Superior temporal gyrus (tissue), 1 donor: ENCODE results near the gene GUK1.
"Not testable (repeated sequence)": the region's sequence is repeated elsewhere in the genome, so short reads cannot be mapped to it uniquely, and the experiment has no call there.

Experiments used
- DNase-seq: peaks from one replicate; pipeline ENCODE4 v3.0.0-alpha.2; 2016; ENCODE audit errors: extremely low spot score

Gene GUK1

GRCh38 chr1:228176461-228177182 is 36.5 kb downstream of the GUK1 start:
- no peak for DNase-seq

DNA sequence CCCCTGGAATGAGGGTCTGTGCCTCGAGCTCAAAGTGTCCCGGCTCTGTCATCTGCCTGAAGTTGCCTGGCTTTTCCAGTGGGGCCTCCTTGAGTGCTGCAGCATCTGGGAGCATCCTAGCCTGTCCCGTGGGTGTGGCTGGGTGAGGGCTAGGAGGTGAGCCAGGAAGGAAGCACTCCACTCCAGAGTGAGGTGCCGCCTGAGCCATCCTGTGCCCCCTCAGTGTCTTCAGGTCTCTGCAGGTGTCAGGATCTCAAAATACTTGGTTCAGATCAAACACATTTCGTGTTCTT is 37.0 kb downstream of the GUK1 start:
- DNase-seq, result no peak

- DNase-seq, result no peak
Measured at GRCh38 chr1:228177721-228178710, 37.9 kb downstream of the GUK1 start.

DNA sequence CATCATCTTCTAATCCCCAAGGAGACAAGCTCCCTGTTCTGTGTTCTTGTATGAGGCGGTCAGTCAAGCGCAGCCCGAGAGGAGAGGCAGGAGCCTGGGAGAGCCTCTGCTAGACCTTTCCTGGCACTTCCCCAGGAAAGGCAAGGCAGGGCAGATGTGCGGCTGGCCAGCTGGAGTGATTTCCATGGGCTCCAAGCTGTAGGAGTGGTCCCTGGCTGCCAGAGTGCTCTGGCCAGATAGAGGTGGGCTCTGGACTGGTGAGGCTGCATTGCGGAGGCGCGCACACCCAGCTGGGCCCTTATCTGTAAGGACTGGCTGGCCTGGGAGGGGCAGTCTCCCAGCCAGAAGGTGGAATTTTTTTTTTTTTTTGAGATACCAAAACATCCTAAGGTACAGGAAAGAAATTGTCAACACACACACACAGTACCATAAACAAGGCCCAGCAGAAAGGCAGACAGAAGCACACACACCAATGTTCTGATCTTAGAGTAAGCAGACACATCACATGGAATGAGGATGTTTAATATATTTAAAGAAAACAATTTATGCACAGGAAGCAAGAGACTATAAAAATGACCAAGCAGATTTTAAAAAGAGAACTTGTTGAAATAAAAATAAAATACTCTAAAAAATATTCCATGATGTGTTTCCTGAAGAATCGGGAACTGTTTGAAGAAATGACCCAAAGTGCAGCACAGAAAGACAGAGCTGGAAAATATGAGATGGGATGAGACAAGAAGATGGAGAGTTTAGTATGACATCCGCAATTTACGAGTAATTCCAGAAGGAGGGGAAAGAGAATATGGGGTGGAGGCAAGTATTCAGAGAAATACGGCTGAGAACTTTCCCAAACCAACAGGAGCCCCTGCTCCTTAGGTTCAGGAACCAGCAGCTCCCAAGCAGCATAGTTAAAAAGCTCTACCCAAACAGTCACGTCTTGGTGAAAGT is 38.9 kb downstream of the GUK1 start:
- no peak for DNase-seq

DNA sequence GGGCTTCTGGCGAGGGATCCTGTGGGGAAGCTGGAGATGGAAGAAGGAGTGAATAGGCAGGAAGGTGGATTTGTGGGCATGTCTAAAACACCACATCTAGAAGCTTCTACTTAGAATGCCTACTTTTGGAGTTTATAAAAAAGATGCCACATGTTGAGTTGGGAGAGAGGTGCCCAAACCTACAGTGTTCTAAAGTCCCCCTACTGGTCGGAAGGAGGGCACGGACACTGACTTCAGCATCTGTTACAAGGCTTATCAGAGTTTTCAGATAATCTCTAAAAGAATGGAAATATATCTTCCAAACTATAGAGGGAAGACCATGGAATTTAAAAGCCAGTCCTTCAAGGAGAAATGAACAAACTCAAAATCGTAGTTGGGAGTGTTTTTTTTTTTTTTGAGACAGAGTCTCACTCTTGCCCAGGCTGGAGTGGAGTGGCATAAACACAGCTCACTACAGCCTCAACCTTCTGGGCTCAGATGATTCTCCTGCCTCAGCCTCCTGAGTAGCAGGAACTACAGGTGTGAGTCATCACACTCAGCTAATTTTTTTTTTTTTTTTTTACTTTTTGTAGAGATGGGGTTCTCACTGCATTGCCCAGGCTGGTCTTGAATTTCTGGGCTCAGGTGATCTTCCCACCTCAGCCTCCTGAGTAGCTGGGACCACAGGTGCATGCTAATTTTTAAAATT is 40.3 kb downstream of the GUK1 start:
- DNase-seq, result no peak

GRCh38 chr1:228180959-228181644 is 41.0 kb downstream of the GUK1 start:
- DNase-seq, result no peak

DNA sequence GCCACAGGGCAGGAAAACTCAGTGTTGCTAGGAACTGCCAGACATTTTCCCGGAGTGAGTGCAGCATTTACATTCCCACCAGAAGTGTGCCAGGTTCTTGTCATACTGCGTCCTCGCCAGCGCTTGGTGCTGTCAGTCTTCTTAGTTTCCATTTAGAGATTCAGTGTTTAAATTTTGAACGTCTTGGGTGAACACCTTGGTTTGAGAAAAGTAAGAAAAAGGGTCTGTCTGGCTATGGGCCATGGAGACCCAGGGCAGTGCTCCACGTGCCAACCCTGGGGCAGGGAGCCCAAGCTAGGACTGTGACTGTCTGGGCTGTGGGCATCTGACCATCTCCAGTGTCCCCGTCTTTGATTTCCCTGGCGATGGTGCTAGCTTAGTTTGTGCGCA is 41.6 kb downstream of the GUK1 start:
- DNase-seq, result no peak

DNA sequence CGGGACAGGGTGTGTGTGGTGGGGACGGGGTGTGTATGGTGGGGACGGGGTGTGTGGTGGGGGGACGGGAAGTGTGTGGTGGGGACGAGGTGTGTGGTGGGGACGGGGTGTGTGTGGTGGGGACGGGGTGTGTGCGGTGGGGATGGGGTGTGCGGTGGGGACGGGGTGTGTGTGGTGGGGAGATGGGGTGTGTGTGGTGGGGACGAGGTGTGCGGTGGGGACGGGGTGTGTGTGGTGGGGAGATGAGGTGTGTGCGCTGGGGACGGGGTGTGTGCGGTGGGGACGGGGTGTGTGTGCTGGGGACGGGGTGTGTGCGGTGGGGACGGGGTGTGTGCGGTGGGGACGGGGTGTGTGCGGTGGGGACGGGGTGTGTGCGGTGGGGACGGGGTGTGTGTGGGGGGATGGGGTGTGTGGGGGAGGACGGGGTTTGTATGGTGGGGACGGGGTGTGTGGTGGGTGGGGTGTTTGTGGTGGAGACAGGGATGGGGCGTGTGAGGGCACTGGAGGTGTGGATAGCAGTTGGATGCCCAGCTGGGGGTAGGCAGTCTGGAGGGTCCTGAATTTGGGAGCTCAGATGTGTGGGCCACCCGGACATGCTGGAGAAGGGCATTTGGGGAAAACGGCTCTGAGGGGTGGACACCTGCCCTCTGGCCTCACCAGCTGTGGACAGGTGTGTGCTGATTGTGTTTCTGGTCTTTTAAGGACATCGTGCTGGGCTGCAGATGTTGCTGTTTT is 42.4 kb downstream of the GUK1 start:
- no peak for DNase-seq

DNA sequence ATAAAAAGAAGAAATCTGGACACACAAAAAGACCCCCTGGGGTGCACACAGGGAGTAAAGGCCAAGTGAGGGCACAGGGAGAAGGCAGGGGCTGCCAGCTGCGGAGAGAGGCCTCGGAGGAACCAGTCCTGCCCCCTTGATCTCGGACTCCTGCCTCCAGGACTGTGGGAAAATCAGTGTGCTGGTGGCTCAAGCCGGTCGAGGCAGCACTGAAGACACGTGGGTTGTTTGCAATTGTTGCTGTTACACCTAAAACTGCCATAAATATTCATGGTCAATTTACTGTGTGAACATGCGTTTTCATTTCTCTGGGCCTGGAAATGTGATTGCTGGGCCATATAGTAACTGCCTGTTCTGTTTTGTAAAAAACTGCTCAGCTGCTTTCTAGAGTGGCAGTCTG is 44.1 kb downstream of the GUK1 start:
- no peak for DNase-seq

DNA sequence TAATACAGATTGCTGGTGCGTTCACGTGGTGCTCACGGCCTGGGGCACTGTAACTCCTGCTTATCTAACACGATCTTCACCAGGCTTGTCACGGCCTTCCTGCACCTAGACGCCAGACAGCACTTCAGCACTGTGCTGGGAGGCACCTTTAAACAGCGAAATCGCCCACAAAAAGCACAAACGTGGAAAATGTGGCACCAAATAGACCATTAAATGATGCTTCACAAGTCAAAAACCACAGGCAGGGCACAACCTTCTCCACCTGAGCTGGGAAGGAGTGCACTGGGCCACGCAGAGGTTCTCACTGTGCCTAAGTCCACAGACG is 45.5 kb downstream of the GUK1 start:
- no peak for DNase-seq

GRCh38 chr1:228188249-228188648 is 48.2 kb downstream of the GUK1 start:
- not testable (repeated sequence) for DNase-seq

- DNase-seq, result no peak
Measured at GRCh38 chr1:228190182-228190581, 50.1 kb downstream of the GUK1 start.

- no peak for DNase-seq
Measured at GRCh38 chr1:228190778-228191177, 50.7 kb downstream of the GUK1 start.

DNA sequence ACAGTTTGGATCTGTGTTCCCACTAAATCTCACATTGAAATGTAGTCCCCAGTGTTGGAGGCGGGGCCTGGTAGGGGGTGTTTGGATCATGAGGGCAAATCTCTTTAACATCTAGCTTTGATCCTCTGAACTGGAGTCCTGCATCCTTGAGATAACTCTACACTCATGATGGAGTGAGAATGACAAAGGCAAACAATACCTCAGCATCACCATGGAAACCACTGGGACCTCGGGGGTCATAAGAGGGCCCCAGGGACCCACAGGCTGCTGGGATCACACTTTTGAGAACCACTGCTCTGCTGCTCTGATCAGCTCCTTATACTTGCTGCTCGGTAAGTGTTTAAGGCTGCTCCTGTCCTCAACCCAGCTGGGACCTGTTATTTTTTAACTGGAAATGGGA is 54.4 kb downstream of the GUK1 start:
- DNase-seq, result no peak

- DNase-seq, result no peak
Measured at GRCh38 chr1:228194921-228195812, 55.1 kb downstream of the GUK1 start.

GRCh38 chr1:228197555-228198147 is 57.6 kb downstream of the GUK1 start:
- DNase-seq, result no peak
